H9 (cell line): Measurements from ENCODE around the gene ZNF714. TPM values are rescaled to one million over a fixed set of nuclear protein-coding genes. Genes with fewer than 3 reads are reported as not detected.

ENCODE experiments used
- DNase-seq: peaks from one replicate; pipeline ENCODE4 v3.0.0-alpha.2; 2017
- H2AFZ ChIP-seq: one replicate; pipeline ENCODE4 v1.6.1; 2013; ENCODE audit warnings: mild to moderate bottlenecking, low read length, control low read depth, moderate library complexity
- H2AK5ac ChIP-seq: 2 replicates; pipeline ENCODE4 v1.6.1; 2013; ENCODE audit warnings: low read length, control low read depth, mixed read lengths; ENCODE audit not compliant: insufficient read length
- H2BK120ac ChIP-seq: one replicate; pipeline ENCODE4 v1.6.1; 2013; ENCODE audit warnings: low read depth, mild to moderate bottlenecking, low read length, control low read depth, inconsistent platforms; ENCODE audit not compliant: poor library complexity, severe bottlenecking
- H2BK12ac ChIP-seq: 2 replicates; pipeline ENCODE4 v1.6.1; 2013; ENCODE audit warnings: low read length, control low read depth, mixed read lengths, low read depth; ENCODE audit not compliant: insufficient read length
- H2BK15ac ChIP-seq: 2 replicates; pipeline ENCODE4 v1.6.1; 2013; ENCODE audit warnings: low read depth, low read length, control low read depth
- H2BK20ac ChIP-seq: one replicate; pipeline ENCODE4 v1.6.1; 2013; ENCODE audit warnings: low read depth, mild to moderate bottlenecking, low read length, control low read depth, inconsistent platforms; ENCODE audit not compliant: poor library complexity, severe bottlenecking
- H2BK5ac ChIP-seq: 2 replicates; pipeline ENCODE4 v1.6.1; 2013; ENCODE audit warnings: low read length, control low read depth, mixed read lengths; ENCODE audit not compliant: insufficient read length
- H3K14ac ChIP-seq: 2 replicates; pipeline ENCODE4 v1.6.1; 2013; ENCODE audit warnings: low read length, control low read depth; ENCODE audit not compliant: insufficient read depth
- H3K18ac ChIP-seq: 2 replicates; pipeline ENCODE4 v1.6.1; 2013; ENCODE audit warnings: low read depth, mild to moderate bottlenecking, mixed read lengths, low read length, control low read depth; ENCODE audit not compliant: insufficient read length
- H3K23ac ChIP-seq: 2 replicates; pipeline ENCODE4 v1.6.1; 2013; ENCODE audit warnings: low read length, control low read depth, mixed read lengths, low read depth; ENCODE audit not compliant: insufficient read length
- H3K23me2 ChIP-seq: 2 replicates; pipeline ENCODE4 v1.6.1; 2013; ENCODE audit warnings: low read depth, mild to moderate bottlenecking, mixed read lengths, low read length, control low read depth; ENCODE audit not compliant: insufficient read length, poor library complexity, severe bottlenecking
- H3K27ac ChIP-seq: 2 replicates; pipeline ENCODE4 v1.5.1; 2013; ENCODE audit warnings: low read length, control low read depth, mixed read lengths, low read depth; ENCODE audit not compliant: insufficient read length
- H3K27me3 ChIP-seq: 2 replicates; pipeline ENCODE4 v1.6.1; 2013; ENCODE audit warnings: low read length, control low read depth, inconsistent platforms; ENCODE audit not compliant: insufficient read depth
- H3K4ac ChIP-seq: 2 replicates; pipeline ENCODE4 v1.6.1; 2013; ENCODE audit warnings: low read depth, mild to moderate bottlenecking, control low read depth, inconsistent platforms, low read length, moderate library complexity
- H3K4me1 ChIP-seq: 2 replicates; pipeline ENCODE4 v1.6.1; 2013; ENCODE audit warnings: low read length, control low read depth, inconsistent platforms; ENCODE audit not compliant: insufficient read depth
- H3K4me2 ChIP-seq: 2 replicates; pipeline ENCODE4 v1.6.1; 2013; ENCODE audit warnings: low read length, control low read depth, mixed read lengths; ENCODE audit not compliant: insufficient read length, insufficient read depth
- H3K56ac ChIP-seq: 2 replicates; pipeline ENCODE4 v1.6.1; 2013; ENCODE audit warnings: low read depth, mild to moderate bottlenecking, mixed read lengths, low read length, control low read depth; ENCODE audit not compliant: insufficient read length
- H3K79me1 ChIP-seq: 2 replicates; pipeline ENCODE4 v1.6.1; 2013; ENCODE audit warnings: low read depth, mild to moderate bottlenecking, moderate library complexity, low read length, control low read depth, inconsistent platforms; ENCODE audit not compliant: insufficient read depth, poor library complexity, severe bottlenecking
- H3K79me2 ChIP-seq: 2 replicates; pipeline ENCODE4 v1.6.1; 2013; ENCODE audit warnings: low read length, control low read depth, inconsistent platforms; ENCODE audit not compliant: insufficient read depth
- H3K9ac ChIP-seq: 2 replicates; pipeline ENCODE4 v1.6.1; 2013; ENCODE audit warnings: low read length, control low read depth, mixed read lengths; ENCODE audit not compliant: insufficient read length; ENCODE audit errors: extremely low read depth
- H3K9me3 ChIP-seq: one replicate; pipeline ENCODE4 v1.6.1; 2013; ENCODE audit warnings: low read depth, low read length, inconsistent platforms; ENCODE audit not compliant: control insufficient read depth
- H3T11ph ChIP-seq: one replicate; pipeline ENCODE4 v1.6.1; 2013; ENCODE audit warnings: mild to moderate bottlenecking, low read length, control low read depth, inconsistent platforms
- H4K20me1 ChIP-seq: one replicate; pipeline ENCODE4 v1.6.1; 2013; ENCODE audit not compliant: control insufficient read depth, insufficient read length, insufficient read depth
- H4K5ac ChIP-seq: 2 replicates; pipeline ENCODE4 v1.6.1; 2013; ENCODE audit warnings: low read depth, mild to moderate bottlenecking, mixed read lengths, low read length, control low read depth; ENCODE audit not compliant: insufficient read length
- H4K8ac ChIP-seq: replicated peaks from 2 replicates; pipeline ENCODE4 v1.6.1; 2013; ENCODE audit warnings: low read length, control low read depth, mixed read lengths, low read depth; ENCODE audit not compliant: insufficient read length
- H4K91ac ChIP-seq: 2 replicates; pipeline ENCODE4 v1.6.1; 2013; ENCODE audit warnings: low read depth, mild to moderate bottlenecking, moderate library complexity, mixed read lengths, low read length, control low read depth; ENCODE audit not compliant: insufficient read length
- H3K27ac Mint-ChIP-seq, 3 experiments: 2 replicates in 2 of 3; 3 replicates in 1 of 3; pipeline ENCODE4 v1.8.0; 2020 to 2021; ENCODE audit warnings: mixed read lengths in 3 of 3, mild to moderate bottlenecking in 1 of 3, moderate library complexity in 1 of 3
- H3K27me3 Mint-ChIP-seq: 2 replicates; pipeline ENCODE4 v1.8.0; 2021; ENCODE audit warnings: low read depth, mild to moderate bottlenecking, moderate library complexity, mixed read lengths
- H3K36me3 Mint-ChIP-seq, 3 experiments: 2 replicates in 2 of 3; 3 replicates in 1 of 3; pipeline ENCODE4 v1.8.0; 2020 to 2021; ENCODE audit warnings: low read depth in 3 of 3, mixed read lengths in 3 of 3; ENCODE audit not compliant: insufficient read depth in 1 of 3
- H3K4me1 Mint-ChIP-seq, 2 experiments: 2 replicates each; pipeline ENCODE4 v1.8.0; 2020; ENCODE audit warnings: mixed read lengths in 2 of 2
- H3K4me3 Mint-ChIP-seq, 2 experiments: 2 replicates in 1 of 2; 3 replicates in 1 of 2; pipeline ENCODE4 v1.8.0; 2020 to 2021; ENCODE audit warnings: mild to moderate bottlenecking in 2 of 2, mixed read lengths in 2 of 2, moderate library complexity in 1 of 2
- H3K9me3 Mint-ChIP-seq, 2 experiments: 2 replicates in 1 of 2; 3 replicates in 1 of 2; pipeline ENCODE4 v1.8.0; 2020; ENCODE audit warnings: mild to moderate bottlenecking in 2 of 2, mixed read lengths in 2 of 2, moderate library complexity in 1 of 2
- WGBS: extraction: QIAGEN DNeasy Blood & Tissue Kit; methylation state at CpG from one replicate; pipeline ENCODE4 v1.1.7; 2013; ENCODE audit warnings: missing lambda C conversion rate, low lambda C conversion rate, mixed read lengths; ENCODE audit not compliant: insufficient read length; ENCODE audit errors: extremely low coverage; 5-methylcytosine and 5-hydroxymethylcytosine counted together
- total RNA-seq: library from RNA; stranded (reverse); gene quantifications from 2 replicates; pipeline ENCODE4 v1.2.1, GENCODE V29; 2021
- TF ChIP-seq, protein P1 (sequence below): fragments of 200-600 bp; sonication (generic); conservative IDR thresholded peaks from 3 replicates; pipeline ENCODE4 v1.8.0; 2021; ENCODE audit warnings: antibody characterized with exemption, mild to moderate bottlenecking

The ZNF714 gene
- total RNA-seq, 1 experiment from 2014 or later = 53.9 TPM

DNA sequence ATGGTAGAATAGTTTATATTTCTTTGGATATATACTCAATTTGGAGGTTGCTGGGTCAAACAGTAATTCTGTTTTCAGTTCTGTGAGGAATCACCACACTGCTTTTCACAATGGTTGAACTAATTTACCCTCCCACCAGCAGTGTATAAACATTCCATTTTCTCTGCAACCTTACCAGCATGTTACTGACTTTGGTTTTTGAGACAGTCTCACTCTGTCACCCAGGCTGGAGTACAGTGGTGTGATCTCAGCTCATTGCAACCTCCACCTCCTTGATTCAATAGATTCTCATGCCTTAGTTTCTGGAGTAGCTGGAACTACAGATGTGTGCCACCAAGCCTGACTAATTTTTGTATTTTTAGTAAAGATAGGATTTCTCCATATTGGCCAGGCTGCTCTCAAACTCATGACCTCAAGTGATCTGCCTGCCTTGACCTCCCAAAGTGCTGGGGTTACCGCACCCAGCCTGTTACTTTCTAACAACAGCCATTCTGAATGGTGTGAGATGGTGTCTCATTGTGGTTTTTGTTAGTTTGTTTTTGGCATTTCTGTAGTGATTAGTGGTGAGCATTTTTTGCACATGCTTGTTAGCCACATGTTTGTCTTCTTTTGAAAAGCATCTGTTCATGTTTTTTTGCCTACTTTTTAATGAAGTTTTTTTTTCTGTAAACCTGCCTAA lies 12.5 kb downstream of the ZNF714 start:
- peaks cover 40 to 72% (median 66%) of the 10 kb centered on the region in 3 experiments for H3K36me3 Mint-ChIP-seq
- no peak overlapping the region for H3K4ac ChIP-seq
- no peaks in the 10 kb centered on the region for H3K4me1 ChIP-seq
- H3K4me3 Mint-ChIP-seq = no peak overlapping the region
- H3K4me1 Mint-ChIP-seq = peaks cover 25 to 26% of the 10 kb centered on the region in 2 experiments
- no peak overlapping the region for H2BK12ac ChIP-seq
- H3K79me2 ChIP-seq = peaks cover 7% of the 10 kb centered on the region; the same call in 1 of the 2 replicates
- no peak overlapping the region for H4K5ac ChIP-seq
- no peak overlapping the region for H3K14ac ChIP-seq
- no peak overlapping the region for H2BK20ac ChIP-seq
- no peak overlapping the region for H2BK5ac ChIP-seq
- no peak overlapping the region for H2BK120ac ChIP-seq
- H3K4me2 ChIP-seq = no peak overlapping the region
- no peak for DNase-seq
- H3K27ac Mint-ChIP-seq = peak overlapping the region in 1 of 3 experiments; percentile 62; a peak in 2 of 7 replicates
- H3K9me3 ChIP-seq = no peaks in the 10 kb centered on the region
- no CpG with 5 or more reads among the region's 1 CpG for WGBS
- H3K9me3 Mint-ChIP-seq = no peaks in the 10 kb centered on the region; a peak in 1 of 5 replicates
- H3K27me3 ChIP-seq = no peaks in the 10 kb centered on the region
- H3T11ph ChIP-seq = no peak overlapping the region
- no peak overlapping the region for H2AK5ac ChIP-seq
- H4K20me1 ChIP-seq = no peaks in the 10 kb centered on the region
- no peak overlapping the region for H3K9ac ChIP-seq
- H4K91ac ChIP-seq = no peak overlapping the region
- no peak overlapping the region for H3K27ac ChIP-seq
- H3K23me2 ChIP-seq = no peaks in the 10 kb centered on the region
- peaks cover 3% of the 10 kb centered on the region for H3K79me1 ChIP-seq
- no peak overlapping the region for H4K8ac ChIP-seq
- H2BK15ac ChIP-seq = no peak overlapping the region
- H3K23ac ChIP-seq = no peak overlapping the region
- no peaks in the 10 kb centered on the region for H3K27me3 Mint-ChIP-seq
- H3K18ac ChIP-seq = no peak overlapping the region
- H3K56ac ChIP-seq = no peak overlapping the region
- no peak overlapping the region for H2AFZ ChIP-seq
- TF ChIP-seq, protein P1, sequence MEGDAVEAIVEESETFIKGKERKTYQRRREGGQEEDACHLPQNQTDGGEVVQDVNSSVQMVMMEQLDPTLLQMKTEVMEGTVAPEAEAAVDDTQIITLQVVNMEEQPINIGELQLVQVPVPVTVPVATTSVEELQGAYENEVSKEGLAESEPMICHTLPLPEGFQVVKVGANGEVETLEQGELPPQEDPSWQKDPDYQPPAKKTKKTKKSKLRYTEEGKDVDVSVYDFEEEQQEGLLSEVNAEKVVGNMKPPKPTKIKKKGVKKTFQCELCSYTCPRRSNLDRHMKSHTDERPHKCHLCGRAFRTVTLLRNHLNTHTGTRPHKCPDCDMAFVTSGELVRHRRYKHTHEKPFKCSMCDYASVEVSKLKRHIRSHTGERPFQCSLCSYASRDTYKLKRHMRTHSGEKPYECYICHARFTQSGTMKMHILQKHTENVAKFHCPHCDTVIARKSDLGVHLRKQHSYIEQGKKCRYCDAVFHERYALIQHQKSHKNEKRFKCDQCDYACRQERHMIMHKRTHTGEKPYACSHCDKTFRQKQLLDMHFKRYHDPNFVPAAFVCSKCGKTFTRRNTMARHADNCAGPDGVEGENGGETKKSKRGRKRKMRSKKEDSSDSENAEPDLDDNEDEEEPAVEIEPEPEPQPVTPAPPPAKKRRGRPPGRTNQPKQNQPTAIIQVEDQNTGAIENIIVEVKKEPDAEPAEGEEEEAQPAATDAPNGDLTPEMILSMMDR = no peak
